ENCODE data around the gene DSG1.

- TF ChIP-seq CTCF (IDR thresholded peaks at IDR 0.05; ENCODE audit: low read depth, low read length) = no peak
- TF ChIP-seq MAX (IDR thresholded peaks at IDR 0.05; ENCODE audit: low read depth, low read length) = no peak
- no peak for TF ChIP-seq POLR2A (IDR thresholded peaks at IDR 0.05; ENCODE audit: extremely low read depth, insufficient read length)
- no peak for TF ChIP-seq MYC (IDR thresholded peaks at IDR 0.05; ENCODE audit: low read depth, low read length)
Measured at GRCh38 chr18:31278609-31279071, 39.3 kb upstream of the DSG1 start.

Data from NB4 (cell line).